Stimulated activated CD8-positive, alpha-beta memory T cell treated with anti-CD3 and anti-CD28 coated beads, Interleukin-4, amount 100 ng/mL, for 4 hours (primary cell): ENCODE data around the gene MRPL28.
"Not testable (repeated sequence)": the region's sequence is repeated elsewhere in the genome, so short reads cannot be mapped to it uniquely, and the experiment has no call there.

Experiments used
- DNase-seq, 2 donors: peaks; one replicate each; pipeline ENCODE4 v3.0.0-alpha.2; 2020; ENCODE audit warnings: low read depth in 2 of 2, low spot score in 1 of 2

Gene MRPL28

DNA sequence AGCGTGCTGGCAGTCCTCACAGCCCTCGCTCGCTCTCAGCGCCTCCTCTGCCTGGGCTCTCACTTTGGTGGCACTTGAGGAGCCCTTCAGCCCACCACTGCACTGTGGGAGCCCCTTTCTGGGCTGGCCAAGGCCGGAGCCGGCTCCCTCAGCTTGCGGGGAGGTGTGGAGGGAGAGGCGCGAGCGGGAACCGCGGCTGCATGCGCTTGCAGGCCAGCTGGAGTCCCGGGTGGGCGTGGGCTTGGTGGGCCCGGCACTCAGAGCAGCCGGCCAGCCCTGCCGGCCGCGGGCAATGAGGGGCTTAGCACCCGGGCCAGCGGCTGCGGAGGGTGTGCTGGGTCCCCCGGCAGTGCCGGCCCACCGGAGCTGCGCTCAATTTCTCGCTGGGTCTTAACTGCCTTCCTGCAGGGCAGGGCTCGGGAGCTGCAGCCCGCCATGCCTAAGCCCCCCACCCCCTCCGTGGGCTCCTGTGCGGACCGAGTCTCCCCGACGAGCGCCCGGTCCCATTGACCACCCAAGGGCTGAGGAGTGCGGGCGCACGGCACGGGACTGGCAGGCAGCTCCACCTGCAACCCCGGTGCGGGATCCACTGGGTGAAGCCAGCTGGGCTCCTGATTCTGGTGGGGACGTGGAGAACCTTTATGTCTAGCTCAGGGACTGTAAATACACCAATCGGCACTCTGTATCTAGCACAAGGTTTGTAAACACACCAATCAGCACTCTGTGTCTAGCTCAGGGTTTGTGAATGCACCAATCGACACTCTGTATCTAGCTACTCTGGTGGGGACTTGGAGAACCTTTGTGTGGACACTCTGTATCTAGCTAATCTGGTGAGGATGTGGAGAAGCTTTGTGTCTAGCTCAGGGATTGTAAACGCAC, 29.0 kb downstream of the MRPL28 start:
- DNase-seq, result not testable (repeated sequence)

GRCh38 chr16:340370-341091, 29.8 kb downstream of the MRPL28 start:
- DNase-seq, result no peak

GRCh38 chr16:339680-340079, 30.7 kb downstream of the MRPL28 start:
- DNase-seq, result no peak

DNA sequence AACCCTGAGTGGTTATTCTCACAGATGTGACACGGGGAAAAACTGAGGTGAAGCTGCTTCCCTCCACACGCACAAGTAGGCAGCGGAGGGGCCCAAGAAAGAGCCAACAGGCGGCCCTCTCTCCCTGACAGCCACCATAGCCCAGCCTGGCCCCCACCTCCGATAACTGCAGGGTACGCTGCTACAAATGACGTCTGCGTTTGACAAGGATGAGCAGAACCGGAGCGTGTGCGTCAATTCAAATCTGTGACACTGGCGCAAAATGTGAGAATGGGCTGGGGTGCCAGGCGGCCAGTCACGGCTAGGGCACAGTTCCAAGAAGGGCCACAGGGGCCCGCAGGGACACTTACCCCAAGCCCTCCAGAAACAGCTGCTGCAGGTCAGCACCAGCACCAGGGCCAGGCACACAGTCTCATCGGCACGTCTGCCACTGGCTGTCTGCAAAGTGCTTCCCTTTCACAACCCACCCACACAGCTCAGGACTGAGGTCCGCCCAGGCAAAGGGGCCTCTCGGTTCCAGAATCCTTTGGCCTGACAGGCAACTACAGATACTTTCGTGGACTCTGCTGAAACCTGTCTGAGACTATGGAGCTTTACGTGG, 32.3 kb downstream of the MRPL28 start:
- DNase-seq, result no peak

DNA sequence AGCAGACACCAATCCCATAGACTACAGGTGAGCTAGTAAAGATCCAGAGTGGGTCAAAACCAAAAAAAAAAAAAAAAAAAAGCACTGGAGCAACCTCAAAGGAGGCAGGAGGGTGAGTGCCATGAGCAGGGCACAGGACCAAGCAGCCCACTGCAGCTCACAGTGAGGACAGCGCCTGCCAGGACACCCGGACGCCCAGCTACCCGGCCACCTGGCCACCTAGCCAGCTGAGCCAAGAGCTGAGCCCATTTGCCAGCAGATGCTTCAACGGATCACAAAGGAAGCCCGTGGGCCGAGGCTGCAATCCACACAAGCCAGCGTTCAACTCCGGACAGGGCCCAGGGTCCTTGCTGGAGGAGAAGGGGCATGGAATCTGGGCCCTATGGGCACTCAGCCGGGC, 32.9 kb downstream of the MRPL28 start:
- DNase-seq, result no peak

GRCh38 chr16:336269-336668, 34.1 kb downstream of the MRPL28 start:
- no peak for DNase-seq

DNA sequence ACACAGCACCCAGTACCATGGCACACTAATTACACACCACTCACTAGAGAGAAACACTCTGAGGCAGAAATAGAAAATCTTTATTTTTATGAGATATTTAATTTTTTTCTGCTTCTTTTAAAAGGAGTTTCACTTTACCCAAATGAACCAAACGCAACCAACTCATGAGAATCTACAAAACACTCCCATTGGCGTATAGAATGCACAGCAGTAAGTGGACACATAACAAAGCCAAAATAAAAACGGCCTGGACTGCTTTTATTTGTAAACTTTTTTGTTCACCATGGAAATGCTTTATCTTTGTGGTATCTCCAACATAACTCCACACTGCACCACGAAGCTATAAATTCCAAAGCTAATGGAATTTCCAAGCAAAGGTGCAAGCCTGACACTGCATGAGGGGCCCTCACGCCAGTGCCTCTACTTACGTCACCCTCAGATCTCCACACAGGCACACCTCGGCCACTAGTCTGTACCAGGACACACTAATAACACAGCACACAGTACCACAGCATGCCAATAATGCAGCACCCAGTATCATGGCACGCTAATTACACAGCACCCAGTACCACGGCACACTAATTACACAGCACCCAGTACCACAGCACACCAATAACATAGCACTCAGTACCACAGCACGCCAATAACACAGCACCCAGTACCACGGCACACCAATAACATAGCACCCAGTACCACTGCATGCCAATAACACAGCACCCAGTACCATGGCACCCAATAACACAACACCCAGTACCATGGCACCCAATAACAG, 35.3 kb downstream of the MRPL28 start:
- not testable (repeated sequence) for DNase-seq

DNA sequence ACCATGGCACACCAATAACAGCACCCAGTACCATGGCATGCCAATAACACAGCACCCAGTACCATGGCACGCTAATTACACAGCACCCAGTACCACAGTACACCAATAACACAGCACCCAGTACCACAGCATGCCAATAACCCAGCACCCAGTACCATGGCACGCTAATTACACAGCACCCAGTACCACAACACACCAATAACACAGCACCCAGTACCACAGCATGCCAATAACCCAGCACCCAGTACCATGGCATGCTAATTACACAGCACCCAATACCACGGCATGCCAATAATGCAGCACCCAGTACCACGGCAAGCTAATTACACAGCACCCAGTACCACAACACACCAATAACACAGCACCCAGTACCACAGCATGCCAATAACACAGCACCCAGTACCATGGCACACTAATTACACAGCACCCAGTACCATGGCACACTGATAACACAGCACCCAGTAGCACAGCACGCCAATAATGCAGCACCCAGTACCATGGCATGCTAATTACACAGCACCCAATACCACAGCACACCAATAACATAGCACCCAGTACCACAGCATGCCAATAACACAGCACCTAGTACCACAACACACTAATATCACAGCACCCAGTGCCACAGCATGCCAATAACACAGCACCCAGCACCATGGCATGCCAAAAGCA, 36.0 kb downstream of the MRPL28 start:
- DNase-seq, result not testable (repeated sequence)

- no peak for DNase-seq
Measured at GRCh38 chr16:333406-334094, 36.8 kb downstream of the MRPL28 start.

- not testable (repeated sequence) for DNase-seq
Measured at GRCh38 chr16:331181-331814, 39.0 kb downstream of the MRPL28 start.

DNA sequence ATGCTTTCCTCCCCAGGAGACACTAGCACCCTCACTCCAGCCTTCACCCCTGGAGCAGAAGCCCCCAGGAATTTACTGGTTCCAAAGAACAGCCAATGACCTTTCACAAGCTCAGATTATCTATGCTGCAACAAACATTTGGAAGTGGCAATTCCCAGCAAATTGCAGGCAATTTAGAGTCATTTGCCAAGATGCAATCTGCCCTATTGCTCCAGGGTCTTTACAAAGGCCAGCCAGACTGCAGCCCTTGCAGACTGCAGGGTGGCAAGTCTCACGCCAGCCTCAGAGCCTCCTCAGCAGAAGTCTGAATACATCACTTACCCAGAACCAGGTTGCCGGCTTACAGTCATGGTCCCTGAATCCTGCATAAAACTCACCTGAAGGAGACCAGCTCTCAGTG, 39.6 kb downstream of the MRPL28 start:
- no peak for DNase-seq

DNA sequence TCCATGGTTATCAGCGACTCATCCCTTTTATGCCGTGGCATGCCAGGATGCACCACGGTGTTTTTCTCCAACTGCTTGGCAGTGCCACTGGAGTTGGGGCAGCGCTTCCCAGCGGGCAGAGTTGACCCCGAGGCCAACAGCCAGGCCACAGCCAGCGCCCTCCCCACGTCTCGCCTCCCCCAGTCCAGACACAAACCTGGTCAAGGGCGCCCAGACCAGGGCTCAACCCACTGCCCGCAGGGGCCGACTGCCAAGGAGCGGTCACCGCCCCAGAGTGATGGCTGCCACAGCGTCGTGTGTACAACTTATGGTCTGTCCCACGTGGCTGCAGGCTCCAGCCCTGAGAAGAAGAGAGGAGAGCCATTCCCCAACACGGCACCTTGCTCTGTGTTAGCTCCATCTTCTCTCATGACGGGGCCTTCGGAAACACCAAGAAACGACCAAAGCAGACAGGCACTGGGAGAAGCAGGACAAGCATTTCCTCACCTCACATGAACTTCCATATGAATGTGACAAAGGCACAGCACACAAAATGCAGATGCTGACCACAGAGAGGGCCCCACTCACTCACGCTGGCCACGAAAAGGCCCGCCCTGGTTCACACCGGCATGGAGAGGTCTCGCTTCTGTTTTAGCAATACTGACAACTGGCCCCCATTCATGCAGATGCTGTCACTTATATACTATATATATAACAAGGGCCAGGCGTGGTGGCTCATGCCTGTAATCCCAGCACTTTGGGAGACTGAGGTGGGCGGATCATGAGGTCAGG, 44.8 kb downstream of the MRPL28 start:
- DNase-seq, result no peak

- peak; percentile 28 to 32 for DNase-seq
Measured at GRCh38 chr16:324451-325334, 45.6 kb downstream of the MRPL28 start.

GRCh38 chr16:324201-324450, 46.2 kb downstream of the MRPL28 start:
- DNase-seq, result no peak

DNA sequence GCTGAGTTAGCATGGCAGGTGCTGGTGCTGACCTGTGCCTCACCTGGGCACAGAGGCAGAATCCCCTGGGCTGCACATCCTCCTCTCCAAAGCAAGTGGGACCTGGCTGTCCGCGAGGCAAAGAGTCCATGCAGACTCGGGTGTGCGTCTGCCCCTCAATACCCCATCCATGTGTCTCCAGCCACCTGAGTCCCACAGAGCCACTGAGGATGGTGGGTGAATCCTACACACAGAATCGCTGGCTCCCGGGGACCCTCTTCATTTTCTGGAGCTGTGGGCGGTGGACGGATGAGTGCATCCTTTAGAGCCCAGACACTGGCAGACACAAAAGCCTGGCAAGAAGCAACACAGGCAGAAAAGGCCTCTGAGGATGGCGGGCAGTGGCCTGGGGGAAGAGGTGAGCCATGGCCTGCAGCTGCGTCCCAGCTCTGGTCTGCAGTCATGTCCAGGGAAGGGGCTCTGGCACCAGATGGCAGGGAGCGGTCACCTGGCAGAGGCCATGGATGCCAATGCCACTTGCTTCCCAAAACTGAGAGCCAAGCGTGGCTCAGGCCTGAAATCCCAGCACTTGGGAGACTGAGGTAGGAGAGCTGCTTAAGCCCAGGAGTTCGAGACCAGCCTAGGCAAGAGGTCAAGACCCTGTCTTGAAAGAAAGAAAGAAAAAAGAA, 47.7 kb downstream of the MRPL28 start:
- DNase-seq, result no peak

GRCh38 chr16:321532-321931, 48.8 kb downstream of the MRPL28 start:
- DNase-seq, result no peak

DNA sequence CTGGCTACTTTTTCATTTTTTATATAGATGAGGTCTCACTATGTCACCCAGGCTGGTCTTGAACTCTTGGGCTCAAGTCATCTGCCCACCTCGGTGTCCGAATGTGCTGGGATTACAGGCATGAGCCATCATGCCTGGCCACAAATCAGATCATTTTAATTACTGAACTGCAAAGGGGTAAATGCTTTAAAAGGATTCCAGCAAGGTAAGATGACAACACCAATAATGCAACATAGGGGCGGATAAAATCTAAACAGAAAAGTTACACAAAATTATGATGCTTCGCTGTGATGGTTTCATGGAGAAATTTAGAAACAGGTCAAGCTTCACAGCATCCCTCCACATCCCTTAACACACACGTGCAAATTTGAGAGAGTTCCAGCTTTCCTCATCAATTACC, 50.1 kb downstream of the MRPL28 start:
- no peak for DNase-seq

DNA sequence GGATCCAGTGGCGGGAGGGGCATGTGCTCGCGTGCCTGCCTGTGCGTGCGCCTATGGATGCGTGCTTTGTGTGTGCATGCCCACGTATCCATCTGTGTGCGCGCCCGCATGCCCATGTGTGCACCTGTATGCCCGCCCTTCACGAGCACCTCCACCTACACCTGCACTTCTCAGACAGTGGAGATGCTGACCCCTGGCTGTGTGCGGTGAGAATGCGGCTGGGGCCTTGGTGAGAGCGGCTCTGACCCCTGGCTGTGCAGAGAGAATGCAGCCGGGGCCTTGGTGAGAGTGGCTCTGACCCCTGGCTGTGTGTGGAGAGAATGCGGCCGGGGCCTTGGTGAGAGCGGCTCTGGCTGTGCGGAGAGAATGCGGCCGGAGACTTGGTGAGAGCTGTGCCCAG, 51.7 kb downstream of the MRPL28 start:
- DNase-seq, result no peak
